Stomach (tissue), 9 donors: ENCODE measurements around the gene CCDC43. TPM values are rescaled to one million over a fixed set of nuclear protein-coding genes. Genes with fewer than 3 reads are reported as not detected.
A peak's percentile ranks its signal among the peaks of the same experiment; 100 is the strongest.

Source experiments
- DNase-seq, 2 donors: peaks; one replicate each; pipeline versions ENCODE4 v3.0.0 to v3.0.0-alpha.2; 2013 to 2019
- H3K27ac ChIP-seq, 5 donors: fragments of 200-600 bp in 4 of 5; sonication (generic) in 4 of 5; one replicate each; pipeline ENCODE4 v1.5.1; 2013 to 2019; ENCODE audit warnings: mild to moderate bottlenecking in 1 of 5, moderate library complexity in 1 of 5
- H3K27me3 ChIP-seq, 3 donors: fragments of 200-600 bp; sonication (generic); one replicate each; pipeline ENCODE4 v1.5.1; 2017 to 2019; ENCODE audit warnings: mixed run types in 1 of 3
- H3K36me3 ChIP-seq, 4 donors: fragments of 200-600 bp; sonication (generic); 1 replicate in 3 of 4; 2 replicates in 1 of 4; pipeline ENCODE4 v1.5.1; 2016 to 2019
- H3K4me1 ChIP-seq, 4 donors: fragments of 200-600 bp; sonication (generic); one replicate each; pipeline ENCODE4 v1.5.1; 2016 to 2019
- H3K4me3 ChIP-seq, 4 donors: fragments of 200-600 bp; sonication (generic) in 3 of 4; one replicate each; pipeline ENCODE4 v1.5.1; 2016 to 2019; ENCODE audit warnings: mild to moderate bottlenecking in 1 of 4
- H3K9me3 ChIP-seq, 4 donors: fragments of 200-600 bp; sonication (generic); one replicate each; pipeline ENCODE4 v1.5.1; 2016 to 2019
- EP300 ChIP-seq: sonication (generic); formaldehyde crosslinking; IDR thresholded peaks from one replicate; pipeline ENCODE4 v1.6.1; 2017; ENCODE audit warnings: antibody characterized with exemption
- POLR2A ChIP-seq, 4 donors: fragments of 450-650 bp; IDR thresholded peaks; one replicate each; pipeline ENCODE4 v1.6.1; 2016; ENCODE audit warnings: antibody characterized with exemption in 4 of 4, control low read depth in 2 of 4, mild to moderate bottlenecking in 1 of 4, moderate library complexity in 1 of 4
- POLR2AphosphoS5 ChIP-seq, 3 donors: sonication (generic); formaldehyde crosslinking; IDR thresholded peaks; one replicate each; pipeline ENCODE4 v1.6.1; 2016; ENCODE audit warnings: antibody characterized with exemption in 3 of 3
- WGBS, 5 donors: extraction: QIAGEN DNeasy Blood & Tissue Kit in 3 of 5; methylation state at CpG; one replicate each; pipeline versions ENCODE4 v1.1.5 to v1.1.7; 2013 to 2018; 5-methylcytosine and 5-hydroxymethylcytosine counted together
- intact Hi-C: fragments of 100-400 bp; cut with DNase I; formaldehyde crosslinking; loops from one replicate; pipeline ENCODE4 v1.15.1; 2023; ENCODE audit warnings: low total_unique reads
- polyA plus RNA-seq, 3 donors: library from polyadenylated mRNA; stranded (reverse); fragments of 200-250 nt; gene quantifications; one replicate each; pipeline ENCODE4 v1.2.3, GENCODE V29; 2013
- total RNA-seq, 5 donors: library from RNA; depleted of rRNA; stranded (reverse); fragments of >200 nt; gene quantifications; one replicate each; pipeline versions ENCODE4 v1.1.0 to v1.2.3, GENCODE V29; 2014 to 2016
- TF ChIP-seq, protein P1 (sequence below), 7 experiments: fragments of 450-650 bp in 4 of 7; fragments of 200-600 bp in 3 of 7; sonication (generic) in 3 of 7; IDR thresholded peaks; one replicate each; pipeline ENCODE4 v1.5.1; 2016 to 2019; ENCODE audit warnings: antibody characterized with exemption in 7 of 7, control low read depth in 2 of 7, mild to moderate bottlenecking in 1 of 7
- donor health status: healthy with polysubstance abuse.
- donor health status: Bipolar disorder and iron deficiency.
- donor health status: healthy.

CCDC43 gene
- total and polyA plus RNA-seq, 8 donors: 1.8 to 29.7 (median 11.1) TPM

DNA sequence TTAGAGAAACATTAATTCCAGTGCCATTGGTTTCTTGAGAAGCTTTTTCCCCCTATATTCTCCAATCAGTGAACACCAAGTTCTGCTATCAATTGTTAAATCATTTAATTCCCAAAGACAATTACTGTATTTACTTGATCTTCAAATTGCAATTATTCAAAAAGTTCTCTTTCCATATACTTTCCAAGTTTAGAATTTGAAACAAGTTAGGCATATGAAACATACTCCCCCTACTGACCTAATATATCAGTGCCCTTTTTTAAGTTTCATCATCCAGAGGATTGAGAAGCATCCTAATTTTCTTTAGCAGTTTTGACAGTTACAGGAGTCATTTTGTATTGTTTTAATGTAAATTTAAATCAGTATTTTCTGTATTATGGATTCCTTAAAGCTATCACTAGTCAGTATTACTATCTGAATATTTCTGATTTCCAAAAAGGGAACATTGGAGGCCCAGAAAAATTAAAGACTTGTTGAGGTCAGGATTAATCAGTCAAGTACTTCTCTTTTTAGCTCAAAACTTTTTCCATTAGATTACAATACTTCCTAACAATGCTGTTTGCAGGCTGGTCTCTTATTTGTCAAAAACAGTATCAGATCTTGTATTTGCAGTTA, 17.0 kb downstream of the CCDC43 start:
- H3K9me3 ChIP-seq: no peaks in the 10 kb centered on the region
- H3K4me1 ChIP-seq: no peaks in the 10 kb centered on the region
- peak in 1 of 2 donors; percentile 23 for DNase-seq
- intact Hi-C loops: no loop called here
- H3K4me3 ChIP-seq: no peak overlapping the region
- peaks cover 0 to 12% (median 6%) of the 10 kb centered on the region in 4 donors for H3K36me3 ChIP-seq
- no peak overlapping the region for H3K27ac ChIP-seq
- H3K27me3 ChIP-seq: no peaks in the 10 kb centered on the region
- TF ChIP-seq, protein P1, sequence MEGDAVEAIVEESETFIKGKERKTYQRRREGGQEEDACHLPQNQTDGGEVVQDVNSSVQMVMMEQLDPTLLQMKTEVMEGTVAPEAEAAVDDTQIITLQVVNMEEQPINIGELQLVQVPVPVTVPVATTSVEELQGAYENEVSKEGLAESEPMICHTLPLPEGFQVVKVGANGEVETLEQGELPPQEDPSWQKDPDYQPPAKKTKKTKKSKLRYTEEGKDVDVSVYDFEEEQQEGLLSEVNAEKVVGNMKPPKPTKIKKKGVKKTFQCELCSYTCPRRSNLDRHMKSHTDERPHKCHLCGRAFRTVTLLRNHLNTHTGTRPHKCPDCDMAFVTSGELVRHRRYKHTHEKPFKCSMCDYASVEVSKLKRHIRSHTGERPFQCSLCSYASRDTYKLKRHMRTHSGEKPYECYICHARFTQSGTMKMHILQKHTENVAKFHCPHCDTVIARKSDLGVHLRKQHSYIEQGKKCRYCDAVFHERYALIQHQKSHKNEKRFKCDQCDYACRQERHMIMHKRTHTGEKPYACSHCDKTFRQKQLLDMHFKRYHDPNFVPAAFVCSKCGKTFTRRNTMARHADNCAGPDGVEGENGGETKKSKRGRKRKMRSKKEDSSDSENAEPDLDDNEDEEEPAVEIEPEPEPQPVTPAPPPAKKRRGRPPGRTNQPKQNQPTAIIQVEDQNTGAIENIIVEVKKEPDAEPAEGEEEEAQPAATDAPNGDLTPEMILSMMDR (IDR thresholded peaks at IDR 0.05): peak in 3 of 7 experiments; percentile 13 to 37 (median 36)
- no peak for TF ChIP-seq POLR2AphosphoS5 (IDR thresholded peaks at IDR 0.05)
- no peak for TF ChIP-seq POLR2A (IDR thresholded peaks at IDR 0.05)

DNA sequence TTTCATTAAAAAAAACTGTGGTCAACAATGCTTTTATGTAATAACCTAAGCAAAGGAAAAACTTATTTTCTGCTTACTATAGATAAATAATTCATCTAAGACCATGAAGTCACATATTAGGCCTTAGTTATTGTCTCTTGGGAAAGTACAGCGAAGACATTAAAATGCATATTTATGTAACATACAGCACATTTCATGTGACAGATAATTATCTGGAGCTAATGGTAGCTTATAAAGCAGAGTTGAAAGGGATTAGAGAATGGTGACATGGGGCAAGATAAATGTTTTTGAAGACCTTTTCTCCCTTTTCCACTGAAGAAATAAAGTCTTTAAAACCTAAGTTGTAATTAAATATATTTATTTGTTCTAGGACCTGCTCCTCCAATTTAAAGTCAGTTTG, 23.6 kb downstream of the CCDC43 start:
- Histone ChIP-seq H3K27ac (no peak overlapping the region), H3K36me3 (no peaks in the 10 kb centered on the region), H3K27me3 (peaks cover 0 to 6% (median 0%) of the 10 kb centered on the region in 3 donors), H3K9me3 (no peaks in the 10 kb centered on the region), H3K4me3 (no peak overlapping the region), H3K4me1 (no peaks in the 10 kb centered on the region)
- DNase-seq: no peak
- TF ChIP-seq POLR2AphosphoS5 (IDR thresholded peaks at IDR 0.05) (no peak), EP300 (no peak), POLR2A (IDR thresholded peaks at IDR 0.05) (no peak)
- TF ChIP-seq, protein P1 (IDR thresholded peaks at IDR 0.05): no peak
- intact Hi-C loops: no loop called here
- 92 to 100% (median 95%) methylated on average over 1 of the region's 1 CpG for WGBS, 5 donors

DNA sequence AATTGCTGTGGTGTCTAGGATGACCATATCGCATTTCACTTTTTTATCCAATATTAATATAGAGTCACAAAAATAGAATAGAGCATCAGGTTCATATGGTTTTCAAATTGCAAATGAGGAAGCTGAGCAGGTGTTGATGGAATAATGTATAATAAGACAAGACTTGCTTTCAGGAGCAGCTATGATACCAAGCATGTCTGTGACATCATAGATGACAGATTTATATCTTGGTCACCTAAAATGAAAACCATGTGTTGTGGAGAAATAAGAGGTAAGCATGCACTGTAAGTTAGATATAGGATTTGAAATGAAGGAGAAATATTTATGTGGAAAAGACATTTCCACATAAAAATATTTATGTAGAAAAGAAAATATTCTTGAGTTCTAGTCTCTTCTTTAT, 24.7 kb downstream of the CCDC43 start:
- intact Hi-C loops: no loop called here
- peaks cover 0 to 10% (median 0%) of the 10 kb centered on the region in 3 donors for H3K27me3 ChIP-seq
- H3K36me3 ChIP-seq: no peaks in the 10 kb centered on the region
- no peak overlapping the region for H3K27ac ChIP-seq
- no peaks in the 10 kb centered on the region for H3K9me3 ChIP-seq
- H3K4me1 ChIP-seq: no peaks in the 10 kb centered on the region
- no peak for TF ChIP-seq POLR2AphosphoS5 (IDR thresholded peaks at IDR 0.05)
- TF ChIP-seq, protein P1 (IDR thresholded peaks at IDR 0.05): no peak
- TF ChIP-seq EP300: no peak
- no peak for TF ChIP-seq POLR2A (IDR thresholded peaks at IDR 0.05)
- WGBS, 5 donors: 93 to 95% (median 95%) methylated on average over 1 of the region's 1 CpG
- H3K4me3 ChIP-seq: no peak overlapping the region
- no peak for DNase-seq

DNA sequence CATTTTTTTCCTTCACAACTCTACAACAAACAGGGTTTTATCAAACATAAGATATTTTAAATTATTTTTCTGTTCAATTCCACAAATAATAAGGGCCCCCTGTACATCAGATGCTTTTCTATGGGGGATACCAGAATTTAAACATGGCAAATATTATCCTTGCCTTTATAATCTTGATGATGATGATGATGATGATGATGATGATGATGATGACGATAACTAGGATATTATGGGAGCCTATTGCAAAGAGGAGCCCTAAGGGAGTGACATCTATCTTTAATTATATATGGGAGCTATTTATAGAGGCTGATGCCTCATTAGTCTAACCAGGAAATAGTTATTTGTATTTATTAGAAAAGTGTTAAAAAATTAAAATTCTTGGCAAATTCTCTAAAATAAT, 26.5 kb downstream of the CCDC43 start:
- 72 to 90% (median 84%) methylated on average over 1 of the region's 1 CpG for WGBS, 5 donors
- Histone ChIP-seq H3K27me3 (peaks cover 0 to 16% (median 0%) of the 10 kb centered on the region in 3 donors), H3K4me1 (no peaks in the 10 kb centered on the region), H3K36me3 (no peaks in the 10 kb centered on the region), H3K4me3 (no peak overlapping the region), H3K9me3 (no peaks in the 10 kb centered on the region), H3K27ac (no peak overlapping the region)
- no peak for DNase-seq
- TF ChIP-seq, protein P1 (IDR thresholded peaks at IDR 0.05): no peak
- TF ChIP-seq POLR2AphosphoS5 (IDR thresholded peaks at IDR 0.05) (no peak), POLR2A (IDR thresholded peaks at IDR 0.05) (no peak), EP300 (no peak)
- intact Hi-C loops: no loop called here
